HG03280 (cell line): ENCODE data around the gene PRKCB.

Experiments
- ATAC-seq: cut with Tn5 transposase; IDR thresholded peaks from one replicate; pipeline ENCODE4 v1.9.1; 2021; ENCODE audit warnings: mild to moderate bottlenecking, moderate library complexity; ENCODE audit not compliant: unreplicated experiment

The PRKCB gene

GRCh38 chr16:23835390-23836077, at the start of gene PRKCB:
Gene PRKCB, plus strand, starts transcription at chr16:23835983.
- ATAC-seq: peak; percentile 79

GRCh38 chr16:23786964-23787561, 48.7 kb upstream of the PRKCB start:
- ATAC-seq: no peak

- ATAC-seq: no peak
Observed at GRCh38 chr16:23788685-23789084, 47.1 kb upstream of the PRKCB start.

DNA sequence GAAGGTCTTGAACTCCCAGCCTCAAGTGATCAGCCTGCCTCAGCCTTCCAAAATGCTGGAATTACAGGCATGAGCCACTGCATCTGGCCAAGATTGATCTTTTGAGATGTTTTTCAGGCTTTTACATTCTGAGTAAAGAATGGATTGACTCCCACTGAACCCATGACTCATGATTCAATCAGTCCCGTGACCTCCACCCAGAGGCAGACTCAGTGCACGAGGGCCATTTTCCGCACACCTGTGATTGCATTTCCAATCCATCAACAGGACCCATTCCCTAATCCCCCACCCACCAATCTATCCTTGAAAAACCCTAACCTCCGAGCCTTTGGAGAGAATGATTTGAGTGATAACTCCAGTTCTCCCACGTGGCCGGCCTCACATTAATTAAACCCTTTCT, 40.4 kb upstream of the PRKCB start:
- no peak for ATAC-seq

DNA sequence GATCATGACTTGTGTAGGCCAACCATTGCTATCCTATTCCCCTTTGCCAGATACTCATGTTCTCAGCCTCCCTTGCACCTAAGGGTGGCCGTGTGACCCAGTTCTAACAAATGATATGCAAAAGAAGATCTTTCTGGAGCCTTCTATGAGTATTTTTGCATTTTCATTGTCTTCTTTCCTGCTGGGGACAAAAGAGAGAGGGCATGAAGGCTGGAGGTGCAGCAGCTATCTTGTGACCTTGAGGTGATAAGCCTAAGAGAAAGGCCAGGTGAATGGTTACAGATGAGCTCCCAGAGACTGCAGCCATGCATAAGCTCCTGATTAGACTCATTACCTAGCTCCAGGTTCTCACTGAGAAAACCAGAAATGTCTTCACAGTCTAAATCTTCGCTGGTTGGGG, 38.8 kb upstream of the PRKCB start:
- no peak for ATAC-seq

DNA sequence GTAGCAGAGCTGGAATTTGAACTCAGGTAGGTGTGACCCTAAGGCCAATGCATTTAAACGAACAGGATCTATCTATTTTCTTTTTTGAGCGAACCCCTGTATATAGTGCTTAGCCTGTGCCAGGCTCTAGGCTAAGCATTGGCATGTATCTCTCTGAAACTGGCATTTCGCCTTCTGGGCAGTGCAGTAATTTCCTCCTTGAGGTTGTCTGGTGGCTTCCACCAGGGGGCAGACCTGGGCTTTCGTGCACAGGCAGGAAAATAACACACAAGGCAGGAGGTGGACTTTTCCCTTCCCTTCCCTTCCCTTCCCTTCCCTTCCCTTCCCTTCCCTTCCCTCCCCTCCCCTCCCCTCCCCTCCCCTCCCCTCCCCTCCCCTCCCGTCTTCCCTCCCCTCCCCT, 34.4 kb upstream of the PRKCB start:
- no peak for ATAC-seq

- no peak for ATAC-seq
Observed at GRCh38 chr16:23802776-23803175, 33.0 kb upstream of the PRKCB start.

GRCh38 chr16:23803591-23804123, 32.1 kb upstream of the PRKCB start:
- ATAC-seq: no peak

GRCh38 chr16:23807028-23807427, 28.8 kb upstream of the PRKCB start:
- no peak for ATAC-seq

DNA sequence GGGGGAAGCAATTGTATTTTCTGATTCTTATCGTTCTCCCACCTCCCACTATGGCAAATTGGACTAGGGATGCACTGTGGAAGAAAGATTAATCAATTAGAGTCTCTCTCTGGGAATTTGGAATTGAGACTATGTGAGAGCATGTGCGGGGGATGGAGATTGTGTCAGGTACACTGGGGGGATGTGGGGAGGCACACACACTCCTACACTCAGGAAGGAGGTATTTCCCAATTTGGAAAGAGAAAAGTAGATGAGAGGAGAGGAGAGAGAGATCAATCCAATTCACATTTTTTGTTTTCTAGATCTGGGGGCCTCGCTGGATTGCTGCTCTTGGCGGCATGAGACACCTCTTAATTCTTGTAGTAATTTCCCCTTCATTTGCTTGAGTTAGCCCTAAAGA, 14.3 kb upstream of the PRKCB start:
- no peak for ATAC-seq

DNA sequence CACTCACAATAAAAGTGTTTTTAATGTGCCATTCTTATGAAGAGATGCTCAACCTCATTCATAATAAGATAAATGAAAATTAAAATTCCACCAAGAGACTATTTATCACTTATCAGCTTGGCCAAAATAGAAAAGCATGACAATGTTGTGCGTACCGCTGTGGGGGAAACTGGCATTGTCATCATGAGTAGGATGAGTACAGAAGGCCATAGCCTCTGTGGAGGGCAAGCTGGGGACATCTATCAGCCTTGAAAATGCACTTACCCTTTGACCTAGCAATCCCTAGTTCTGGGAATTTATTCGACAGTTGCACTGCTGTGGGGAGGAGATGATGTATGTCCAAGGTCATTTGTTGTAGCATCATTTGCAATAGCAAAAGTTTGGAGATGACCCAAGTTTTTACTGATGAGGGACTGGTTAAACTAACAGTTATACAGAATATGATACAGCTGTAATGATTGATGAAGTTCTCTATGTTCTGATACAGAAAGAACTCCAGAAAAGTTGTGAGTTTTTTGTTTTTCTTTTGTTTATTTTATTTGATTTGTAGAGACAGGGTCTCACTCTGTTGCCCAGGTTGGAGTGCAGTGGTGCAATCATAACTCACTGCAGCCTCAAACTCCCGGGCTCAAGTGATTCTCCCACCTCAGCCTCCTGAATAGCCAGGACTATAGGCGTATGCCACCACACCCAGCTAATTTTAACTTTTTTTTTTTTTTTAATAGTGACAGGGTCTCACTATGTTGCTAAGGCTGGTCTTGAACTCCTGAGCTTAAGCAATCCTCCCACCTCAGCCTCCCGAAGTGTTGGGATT, 13.7 kb upstream of the PRKCB start:
- no peak for ATAC-seq

DNA sequence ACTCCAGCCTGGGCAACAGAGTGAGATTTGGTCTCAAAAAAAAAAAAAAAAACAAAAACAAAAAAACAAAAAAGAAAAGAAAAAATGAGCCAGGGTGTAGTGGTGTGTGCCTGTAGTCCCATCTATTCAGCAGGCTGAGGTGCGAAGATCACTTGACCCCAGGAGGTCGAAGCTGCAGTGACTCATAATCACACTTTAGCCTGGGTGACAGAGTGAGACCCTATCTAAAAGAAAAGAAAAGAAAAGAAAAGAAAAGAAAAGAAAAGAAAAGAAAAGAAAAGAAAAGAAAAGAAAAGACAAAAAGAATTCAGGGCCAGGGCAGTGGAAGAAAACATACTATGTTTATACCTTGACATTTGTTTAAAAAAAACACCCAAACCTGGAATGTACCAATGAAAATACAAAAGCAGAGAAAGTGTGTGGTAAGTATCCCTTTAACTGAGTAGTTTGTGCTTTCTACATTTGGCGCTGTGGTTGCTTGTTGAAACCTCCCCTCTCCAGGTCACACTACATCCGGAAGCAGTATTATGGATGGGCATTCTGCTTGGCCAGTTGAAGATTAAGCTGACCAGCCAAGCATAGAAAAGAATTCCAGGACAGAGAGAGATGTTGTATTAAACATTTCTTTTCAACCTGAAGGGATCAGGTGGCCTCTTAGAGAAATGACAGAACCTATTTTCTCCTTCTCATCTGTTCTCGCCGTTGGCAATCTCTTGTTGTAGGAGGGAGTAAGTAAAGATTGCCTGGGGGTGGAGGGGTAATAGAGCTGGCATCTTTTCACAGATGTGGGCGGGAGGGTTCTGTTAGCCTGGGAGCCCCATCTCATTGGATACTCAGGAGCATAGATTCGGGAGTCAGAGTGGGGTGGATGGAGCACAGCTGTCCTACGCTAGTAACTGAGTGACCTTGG, 12.1 kb upstream of the PRKCB start:
- ATAC-seq: no peak

DNA sequence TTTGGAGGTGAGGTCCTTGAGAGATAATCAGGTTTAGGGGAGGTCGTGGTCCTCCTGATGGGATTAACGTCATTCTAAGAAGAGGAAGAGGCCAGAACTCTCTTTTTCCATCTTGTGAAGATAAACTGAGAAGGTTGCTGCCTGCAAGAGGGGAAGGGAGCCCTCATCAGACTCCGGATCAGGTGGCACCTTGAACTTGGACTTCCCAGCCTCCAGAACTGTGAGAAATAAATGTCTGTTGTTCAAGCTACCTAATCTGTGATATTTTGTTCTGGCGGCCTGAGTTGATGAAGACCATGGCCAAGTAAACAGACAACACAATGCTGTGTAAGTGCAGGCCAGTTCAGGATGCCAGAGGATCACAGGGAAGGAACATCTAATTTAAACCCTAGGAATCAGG, 10.9 kb upstream of the PRKCB start:
- ATAC-seq: no peak

- no peak for ATAC-seq
Observed at GRCh38 chr16:23826528-23827045, 9.2 kb upstream of the PRKCB start.

- no peak for ATAC-seq
Observed at GRCh38 chr16:23827057-23827456, 8.7 kb upstream of the PRKCB start.

DNA sequence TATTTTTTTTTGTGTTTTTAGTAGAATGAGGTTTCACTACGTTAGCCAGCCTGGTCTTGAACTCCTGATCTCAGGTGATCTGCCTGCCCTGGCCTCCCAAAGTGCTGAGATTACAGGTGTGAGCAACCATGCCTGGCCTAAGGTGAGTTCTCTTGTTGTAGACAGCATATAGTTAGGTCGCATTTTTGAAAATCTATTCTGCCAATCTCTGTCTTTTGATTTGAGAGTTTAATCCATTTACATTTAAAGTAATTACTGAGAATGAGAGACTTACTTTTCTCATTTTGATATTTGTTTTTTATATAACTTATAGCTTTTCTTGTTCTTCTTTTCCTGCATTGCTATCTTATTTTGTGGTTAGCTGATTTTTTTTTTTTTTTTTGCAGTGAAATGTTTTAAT, 6.3 kb upstream of the PRKCB start:
- no peak for ATAC-seq

DNA sequence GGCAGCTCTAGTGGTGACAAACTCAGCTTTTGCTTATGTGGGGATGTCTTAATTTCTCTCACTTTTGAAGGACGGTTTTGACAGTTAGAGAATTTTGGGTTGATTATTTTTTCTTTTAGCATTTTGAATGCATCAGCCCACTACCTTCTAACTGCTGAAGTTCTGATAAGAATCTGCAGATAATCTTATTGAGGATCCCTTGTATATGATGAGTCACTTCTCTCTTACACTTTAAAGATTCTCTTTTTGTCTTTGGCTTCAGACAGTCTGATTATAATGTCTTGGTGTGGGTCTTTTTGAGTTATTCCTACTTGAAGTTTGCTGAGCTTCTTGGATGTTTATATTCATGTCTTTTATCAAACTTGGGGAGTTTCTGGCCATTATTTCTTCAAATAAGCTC, 5.5 kb upstream of the PRKCB start:
- ATAC-seq: no peak

DNA sequence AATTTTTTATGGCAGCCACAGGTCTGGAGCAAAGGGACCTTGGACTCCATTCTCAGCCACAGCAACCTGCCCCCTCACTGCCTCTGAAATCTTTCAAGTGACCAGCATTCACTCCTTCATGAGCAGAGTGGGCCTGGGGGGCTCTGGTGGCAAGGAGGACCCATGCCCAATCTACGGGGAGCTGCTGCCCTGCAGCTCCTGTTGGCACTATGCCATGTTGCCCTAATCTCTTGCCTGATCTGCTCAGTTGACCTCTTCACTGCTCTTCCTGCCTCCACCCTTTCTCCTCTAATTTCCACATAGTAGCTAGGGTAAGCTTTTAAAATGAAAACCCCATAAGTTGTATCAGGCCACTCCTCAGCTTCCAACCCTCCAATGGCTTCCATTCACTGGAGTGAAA, 2.9 kb upstream of the PRKCB start:
- ATAC-seq: no peak

- ATAC-seq: no peak
Observed at GRCh38 chr16:23833504-23833903, 2.3 kb upstream of the PRKCB start.

DNA sequence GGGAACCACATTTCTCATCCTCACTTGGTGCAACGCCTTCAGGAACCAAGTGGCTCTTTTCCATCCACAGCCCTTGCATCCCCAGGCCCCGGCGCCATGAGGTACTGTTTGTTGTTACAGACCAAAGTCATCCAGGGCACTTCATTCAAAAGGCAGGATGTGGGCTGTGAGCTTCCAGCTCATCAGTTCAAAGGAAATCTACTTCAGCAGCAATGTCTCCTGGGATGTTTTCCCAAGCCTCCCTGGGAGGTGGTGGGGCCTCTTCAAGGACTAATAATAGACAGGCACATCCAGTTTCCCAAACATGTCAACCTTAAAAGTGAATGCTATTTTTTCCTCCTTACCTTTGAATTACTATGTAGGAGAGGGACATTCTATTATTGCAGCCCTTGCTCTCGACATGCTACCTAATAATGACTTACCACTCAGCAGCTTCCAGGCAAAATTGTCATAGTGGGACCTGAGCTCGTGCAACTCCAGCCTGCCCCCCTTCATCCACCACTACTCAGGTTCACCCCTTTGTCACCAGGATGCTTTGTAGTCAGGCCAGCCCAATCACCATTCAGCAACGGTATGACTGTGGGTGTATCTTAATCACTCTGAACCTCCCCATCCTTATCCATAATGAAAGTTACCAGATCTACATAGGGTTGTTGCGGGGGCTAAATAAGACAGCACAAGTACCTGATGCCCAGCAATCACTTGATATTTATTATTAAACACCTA, 1.7 kb upstream of the PRKCB start:
- no peak for ATAC-seq
